ENCODE results near the gene MAP6. TPM values are rescaled to one million over a fixed set of nuclear protein-coding genes. Genes with fewer than 3 reads are reported as not detected.

MAP6 gene
- total RNA-seq, 6 experiments from 2014 or later: 0.26 to 0.86 (median 0.58) TPM

- Histone ChIP-seq H3K27me3 (no peaks in the 10 kb centered on the region), H3K4me3 (peak overlapping the region; percentile 85 to 94 (median 91)), H3K9me3 (no peaks in the 10 kb centered on the region), H3K36me3 (peaks cover 0 to 24% (median 12%) of the 10 kb centered on the region in 4 donors), H3K4me1 (peaks cover 0 to 27% (median 13%) of the 10 kb centered on the region in 4 donors), H3K27ac (peak overlapping the region; percentile 99 to 100 (median 100))
- ATAC-seq (no peak), DNase-seq (no peak)
- no peak for TF ChIP-seq CTCF (IDR thresholded peaks at IDR 0.05)
- no peak for TF ChIP-seq POLR2A (IDR thresholded peaks at IDR 0.05)
- WGBS (ENCODE audit: insufficient coverage, low coverage, low lambda C conversion rate, missing lambda C conversion rate): 52% methylated on average over 5 of the region's 5 CpGs
- intact Hi-C loops (cut with DNase I): no loop called here
Measured at GRCh38 chr11:75563501-75563977, 105.3 kb downstream of the MAP6 start.

DNA sequence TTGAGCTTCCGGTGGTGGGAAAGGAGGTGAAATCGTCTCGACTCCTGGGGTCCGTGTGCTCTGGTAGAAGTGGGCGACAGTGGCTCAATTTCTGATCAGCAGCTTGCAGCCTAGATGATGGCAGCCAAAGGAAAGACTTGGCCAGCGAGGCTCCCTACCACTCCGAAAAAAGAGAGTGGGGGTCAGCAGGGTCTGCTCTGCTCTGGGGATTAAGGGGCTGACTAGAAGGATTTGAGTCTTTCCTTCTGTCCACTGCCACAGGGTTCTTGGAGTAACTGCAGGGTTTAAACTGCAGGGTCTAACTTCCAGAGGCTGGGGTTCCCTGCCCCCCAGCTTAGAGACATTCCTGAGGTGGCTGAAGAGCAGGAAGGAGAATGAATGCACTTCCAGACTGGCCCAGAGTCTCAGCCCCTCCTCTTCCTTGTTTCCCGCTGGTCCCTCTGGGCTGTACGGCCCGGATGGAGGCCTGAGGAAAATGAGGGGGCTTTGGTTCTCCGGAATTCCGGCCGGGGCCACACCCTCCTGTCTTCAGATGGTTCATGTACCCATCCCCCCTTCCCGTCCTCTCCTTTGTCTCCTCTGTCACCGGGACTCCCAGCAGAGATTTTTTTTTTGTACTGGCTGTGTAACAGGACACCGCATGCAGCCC is 105.9 kb downstream of the MAP6 start:
- TF ChIP-seq POLR2A (IDR thresholded peaks at IDR 0.05): no peak
- ATAC-seq: peak; percentile 7 to 46 (median 27)
- peak overlapping the region; percentile 85 to 94 (median 91) for H3K4me3 ChIP-seq
- H3K9me3 ChIP-seq: no peaks in the 10 kb centered on the region
- peaks cover 0 to 18% (median 8%) of the 10 kb centered on the region in 4 donors for H3K36me3 ChIP-seq
- intact Hi-C loops (cut with DNase I): no loop called here
- H3K27me3 ChIP-seq: no peaks in the 10 kb centered on the region
- peak in 1 of 3 donors; percentile 64 for DNase-seq
- WGBS (ENCODE audit: insufficient coverage, low coverage, low lambda C conversion rate, missing lambda C conversion rate): 3% methylated on average over 12 of the region's 16 CpGs
- H3K4me1 ChIP-seq: peaks cover 0 to 27% (median 13%) of the 10 kb centered on the region in 4 donors
- peak overlapping the region; percentile 99 to 100 (median 100) for H3K27ac ChIP-seq

- Histone ChIP-seq H3K27ac (peak within 1 kb of the TSS; percentile 99 to 100 (median 100)), H3K27me3 (no peaks in the 10 kb centered on the region), H3K9me3 (no peaks in the 10 kb centered on the region), H3K36me3 (peaks cover 0 to 11% (median 3%) of the 10 kb centered on the region in 4 donors), H3K4me1 (peaks cover 0 to 27% (median 13%) of the 10 kb centered on the region in 4 donors), H3K4me3 (peak within 1 kb of the TSS; percentile 85 to 94 (median 91))
- under 1% methylated on average over 44 of the region's 51 CpGs for WGBS (ENCODE audit: insufficient coverage, low coverage, low lambda C conversion rate, missing lambda C conversion rate)
- TF ChIP-seq CTCF (IDR thresholded peaks at IDR 0.05) (no peak), POLR2A (IDR thresholded peaks at IDR 0.05) (peak; percentile 88)
- intact Hi-C loops (cut with DNase I): no loop called here
- peak; percentile 82 to 89 (median 86) for ATAC-seq
- DNase-seq: peak; percentile 85 to 88 (median 87)
Measured at GRCh38 chr11:75562048-75562835, 106.6 kb downstream of the MAP6 start, which contains the start of gene SERPINH1. TSS of gene SERPINH1 (plus strand) at chr11:75562253. CDS start at chr11:75566350, 4,097 bp downstream.

- no peak for DNase-seq
- intact Hi-C loops (cut with DNase I): no loop called here
- peaks cover 0 to 27% (median 13%) of the 10 kb centered on the region in 4 donors for H3K4me1 ChIP-seq
- 10% methylated on average over 18 of the region's 21 CpGs for WGBS (ENCODE audit: insufficient coverage, low coverage, low lambda C conversion rate, missing lambda C conversion rate)
- no peak for ATAC-seq
- peak overlapping the region; percentile 85 to 94 (median 91) for H3K4me3 ChIP-seq
- TF ChIP-seq POLR2A (IDR thresholded peaks at IDR 0.05): no peak
- no peak for TF ChIP-seq CTCF (IDR thresholded peaks at IDR 0.05)
- peak overlapping the region; percentile 99 to 100 (median 100) for H3K27ac ChIP-seq
- H3K9me3 ChIP-seq: no peaks in the 10 kb centered on the region
- peaks cover 0 to 4% (median 0%) of the 10 kb centered on the region in 4 donors for H3K36me3 ChIP-seq
- H3K27me3 ChIP-seq: no peaks in the 10 kb centered on the region
Measured at GRCh38 chr11:75561426-75562047, 107.3 kb downstream of the MAP6 start.

Data from right lobe of liver (tissue), 6 donors.